K562 (cell line): Measurements from ENCODE around the gene TMEM117. TPM values are rescaled to one million over a fixed set of nuclear protein-coding genes. Genes with fewer than 3 reads are reported as not detected.

Experiments
- ATAC-seq: fragments of 200-7000 bp; cut with Tn5 transposase; 3 replicates; pipeline ENCODE4 v1.9.1; 2020; ENCODE audit warnings: moderate library complexity
- BruUV-seq: library from RNA; stranded (reverse); fragments of 400-500 nt; replicated peaks from 2 replicates; lab custom pipeline; 2021; lab: Mats Ljungman, UMichigan
- CTCF ChIA-PET: fragments of 300-600 bp; formaldehyde crosslinking; extraction: SDS; loops from one replicate; lab custom pipeline; 2021; ENCODE audit warnings: low intra/inter-chr PET ratio; lab: Yijun Ruan, JAX
- POLR2A ChIA-PET: fragments of 300-600, 350-650 bp; sonication (Branson Sonifier 250); formaldehyde crosslinking; extraction: SDS; loops from one replicate; lab custom pipeline; 2021; ENCODE audit warnings: antibody characterized with exemption, inconsistent platforms; lab: Yijun Ruan, JAX
- DNase-seq, 4 experiments: peaks; one replicate each; pipeline versions ENCODE4 v3.0.0 to v3.0.0-alpha.2; 2011 to 2018; ENCODE audit warnings: low spot score in 3 of 4, mixed read lengths in 3 of 4; ENCODE audit errors: extremely low read depth in 1 of 4
- FAIRE-seq: peaks from 2 replicates; lab custom pipeline; 2011; peaks lifted over from hg19 to GRCh38; lab: Jason Lieb, UNC
- H2AFZ ChIP-seq: 2 replicates; pipeline ENCODE4 v1.6.0; 2011; ENCODE audit warnings: low read depth, low read length, control low read depth, inconsistent platforms
- H3K27ac ChIP-seq: fragments of 200-600 bp; 3 replicates; pipeline ENCODE4 v1.8.0; 2011; ENCODE audit warnings: low read depth, mild to moderate bottlenecking, control low read depth, inconsistent platforms, low read length, moderate library complexity, mixed read lengths; ENCODE audit errors: extremely low read depth
- H3K27me3 ChIP-seq, 2 experiments: fragments of 300-600 bp in 1 of 2; 2 replicates in 1 of 2; 3 replicates in 1 of 2; pipeline versions ENCODE4 v1.6.0 to v1.8.0; 2011; ENCODE audit warnings: inconsistent platforms in 2 of 2, low read length in 2 of 2, mild to moderate bottlenecking in 1 of 2, mixed read lengths in 1 of 2, moderate library complexity in 1 of 2; ENCODE audit not compliant: control insufficient read depth in 2 of 2, insufficient read depth in 2 of 2
- H3K36me3 ChIP-seq: fragments of 300-600 bp; 3 replicates; pipeline ENCODE4 v1.8.0; 2011; ENCODE audit warnings: mild to moderate bottlenecking, low read length, inconsistent platforms; ENCODE audit not compliant: control insufficient read depth, insufficient read depth
- H3K4me1 ChIP-seq, 2 experiments: fragments of 200-600 bp in 1 of 2; replicated peaks in 1 of 2; 2 replicates in 1 of 2; 3 replicates in 1 of 2; pipeline versions ENCODE4 v1.5.1 to v1.8.0; 2011; ENCODE audit warnings: inconsistent platforms in 2 of 2, low read length in 2 of 2, mild to moderate bottlenecking in 1 of 2, mixed read lengths in 1 of 2, moderate library complexity in 1 of 2; ENCODE audit not compliant: control insufficient read depth in 2 of 2, insufficient read depth in 2 of 2
- H3K4me2 ChIP-seq: 2 replicates; pipeline ENCODE4 v1.6.1; 2011; ENCODE audit warnings: low read length, control low read depth, inconsistent platforms, mixed read lengths; ENCODE audit not compliant: insufficient read depth
- H3K4me3 ChIP-seq: fragments of 200-600 bp; sonication (generic), shearing (Covaris generic); 2 replicates; pipeline ENCODE4 v1.5.1; 2016; ENCODE audit warnings: control low read depth, inconsistent platforms
- H3K79me2 ChIP-seq: fragments of 200-600 bp; 3 replicates; pipeline ENCODE4 v1.8.0; 2011; ENCODE audit warnings: low read length, inconsistent platforms; ENCODE audit not compliant: control insufficient read depth, insufficient read depth
- H3K9ac ChIP-seq, 2 experiments: 2 replicates each; pipeline versions ENCODE4 v1.6.0 to v1.6.1; 2011; ENCODE audit warnings: low read depth in 2 of 2, low read length in 2 of 2, control low read depth in 1 of 2, inconsistent platforms in 1 of 2, mild to moderate bottlenecking in 1 of 2, mixed read lengths in 1 of 2; ENCODE audit not compliant: insufficient read depth in 1 of 2
- H3K9me1 ChIP-seq: one replicate; pipeline ENCODE4 v1.6.0; 2011; ENCODE audit warnings: inconsistent platforms, mild to moderate bottlenecking, low read length, moderate library complexity; ENCODE audit not compliant: control insufficient read depth, insufficient read depth
- H3K9me3 ChIP-seq: replicated peaks from 2 replicates; pipeline ENCODE4 v1.5.1; 2011; ENCODE audit warnings: low read depth, low read length, inconsistent platforms; ENCODE audit not compliant: control insufficient read depth, insufficient read depth
- H4K20me1 ChIP-seq: replicated peaks from 2 replicates; pipeline ENCODE4 v1.6.1; 2011; ENCODE audit warnings: low read length, inconsistent platforms, mixed read lengths; ENCODE audit not compliant: control insufficient read depth, insufficient read depth
- ADNP ChIP-seq: fragments of 200-800 bp; sonication (Bioruptor generic); IDR thresholded peaks from 2 replicates; pipeline ENCODE4 v1.6.1; 2016; ENCODE audit warnings: missing genetic modification characterization, missing compliant biosample characterization
- ATF1 ChIP-seq, 2 experiments: fragments of 450-650 bp in 1 of 2; IDR thresholded peaks; 2 replicates each; pipeline ENCODE4 v1.6.1; 2016; ENCODE audit warnings: missing compliant biosample characterization in 1 of 2, missing genetic modification characterization in 1 of 2
- DMBX1 ChIP-seq: fragments of 250-450 bp; sonication (Bioruptor Pico); IDR thresholded peaks from 2 replicates; pipeline ENCODE4 v1.8.0; 2022; ENCODE audit warnings: inconsistent platforms, mild to moderate bottlenecking, moderate library complexity, borderline replicate concordance
- ERF ChIP-seq: fragments of 450-650 bp; formaldehyde crosslinking; IDR thresholded peaks from 2 replicates; pipeline ENCODE4 v1.4.0; 2020; ENCODE audit warnings: mild to moderate bottlenecking, mixed read lengths
- FUS ChIP-seq: fragments of 200-400 bp; formaldehyde crosslinking; optimal IDR thresholded peaks from 2 replicates; pipeline ENCODE3; 2017; ENCODE audit warnings: low read depth, low read length
- GMEB1 ChIP-seq: fragments of 250-450 bp; sonication (Bioruptor Pico); IDR thresholded peaks from 2 replicates; pipeline ENCODE4 v1.4.0; 2020; ENCODE audit warnings: mild to moderate bottlenecking
- HEY1 ChIP-seq: fragments of 250-450 bp; sonication (Bioruptor Pico); IDR thresholded peaks from 2 replicates; pipeline ENCODE4 v1.5.0; 2020; ENCODE audit warnings: mild to moderate bottlenecking, moderate library complexity, borderline replicate concordance
- NEUROD1 ChIP-seq: fragments of 150-350 bp; IDR thresholded peaks from 2 replicates; pipeline ENCODE4 v1.6.1; 2014; ENCODE audit warnings: borderline replicate concordance, low read length, low read depth; ENCODE audit not compliant: partially characterized antibody
- RBM14 ChIP-seq: fragments of 200-400 bp; formaldehyde crosslinking; IDR thresholded peaks from 2 replicates; pipeline ENCODE4 v1.6.1; 2018; ENCODE audit warnings: low read depth, mild to moderate bottlenecking, low read length, moderate library complexity, borderline replicate concordance; ENCODE audit not compliant: insufficient read depth
- TARDBP ChIP-seq: fragments of 450-650 bp; IDR thresholded peaks from 2 replicates; pipeline ENCODE4 v1.6.1; 2016
- TCF15 ChIP-seq: fragments of 250-450 bp; sonication (Bioruptor Pico); IDR thresholded peaks from 2 replicates; pipeline ENCODE4 v1.8.0; 2022; ENCODE audit warnings: moderate library complexity, mild to moderate bottlenecking, inconsistent platforms
- TCF3 ChIP-seq: sonication (generic); formaldehyde crosslinking; IDR thresholded peaks from 2 replicates; pipeline ENCODE4 v1.4.0; 2020; ENCODE audit warnings: mild to moderate bottlenecking, missing genetic modification reagents
- TFAM ChIP-seq: fragments of 250-450 bp; sonication (Bioruptor Pico); conservative IDR thresholded peaks from 2 replicates; pipeline ENCODE4 v1.5.0; 2021; ENCODE audit warnings: mild to moderate bottlenecking, moderate library complexity
- U2AF1 ChIP-seq: fragments of 200-400 bp; formaldehyde crosslinking; optimal IDR thresholded peaks from 2 replicates; pipeline ENCODE3; 2017; ENCODE audit warnings: mild to moderate bottlenecking, low read depth, low read length, moderate library complexity
- ZC3H4 ChIP-seq: sonication (generic); formaldehyde crosslinking; IDR thresholded peaks from 2 replicates; pipeline ENCODE4 v1.9.0; 2021; ENCODE audit warnings: missing genetic modification reagents, borderline replicate concordance
- ZNF124 ChIP-seq: sonication (generic); formaldehyde crosslinking; IDR thresholded peaks from 2 replicates; pipeline ENCODE4 v1.8.1; 2022; ENCODE audit warnings: missing genetic modification reagents
- ZNF277 ChIP-seq: fragments of 250-450 bp; sonication (Bioruptor Pico); IDR thresholded peaks from 2 replicates; pipeline ENCODE4 v1.8.0; 2022; ENCODE audit warnings: inconsistent platforms, mild to moderate bottlenecking, moderate library complexity, borderline replicate concordance
- ZNF561 ChIP-seq: fragments of 450-650 bp; formaldehyde crosslinking; conservative IDR thresholded peaks from 2 replicates; pipeline ENCODE4 v1.4.0; 2020; ENCODE audit warnings: mild to moderate bottlenecking, moderate library complexity
- ZNF79 ChIP-seq: fragments of 250-450 bp; sonication (Bioruptor Pico); IDR thresholded peaks from 2 replicates; pipeline ENCODE4 v1.4.0; 2020; ENCODE audit warnings: low read depth, mild to moderate bottlenecking, moderate library complexity
- WGBS: fragments of 100-300 bp; shearing (Covaris generic); methylation state at CpG from one replicate; pipeline ENCODE4 v1.1.6; 2016; ENCODE audit warnings: low coverage, mixed read lengths; ENCODE audit not compliant: insufficient coverage; ENCODE audit errors: missing lambda C conversion rate; 5-methylcytosine and 5-hydroxymethylcytosine counted together
- in situ Hi-C: fragments of 300-500 bp; cut with MboI; formaldehyde crosslinking; loops from 4 replicates; pipeline ENCODE4 v1.15.0; 2018; ENCODE audit warnings: inconsistent platforms, mixed read lengths
- intact Hi-C: fragments of 100-400 bp; cut with micrococcal nuclease; formaldehyde crosslinking; loops from 2 replicates; pipeline ENCODE4 v1.14.2; 2022
- polyA plus RNA-seq, 8 experiments: library from polyadenylated mRNA; depleted of rRNA in 4 of 8; stranded (reverse) in 5 of 8; unstranded in 3 of 8; fragments of >200 nt; fragmentation: Nextera tagmentation in 2 of 8; fragmentation: Illumina TruSeq in 1 of 8; extraction: Ambion mirVana in 2 of 8; extraction: Trizol in 1 of 8; gene quantifications; 2 replicates each; pipeline versions ENCODE4 v1.2.1 to v1.2.3, GENCODE V29; 2011 to 2014; ENCODE audit warnings: inconsistent platforms in 1 of 8, missing spikeins in 1 of 8
- total RNA-seq, 7 experiments: library from RNA; depleted of rRNA in 6 of 7; stranded (reverse); fragments of >200 nt in 6 of 7; fragmentation: Illumina TruSeq in 2 of 7; extraction: Trizol in 2 of 7; gene quantifications; 2 replicates each; pipeline versions ENCODE4 v1.2.1 to v1.2.3, GENCODE V29; 2011 to 2021; ENCODE audit warnings: low replicate concordance in 1 of 7

The TMEM117 gene
- total and polyA plus RNA-seq, 9 of the 15 experiments (the other 6 are each of a cell fraction or from before 2014, with no cell fraction given), result 0.31 to 2.8 (median 1.0) TPM

- Histone ChIP-seq H3K9me3 (no peaks in the 10 kb centered on the region), H3K79me2 (no peaks in the 10 kb centered on the region), H3K9me1 (no peaks in the 10 kb centered on the region), H2AFZ (no peak overlapping the region), H3K36me3 (no peaks in the 10 kb centered on the region), H3K4me1 (no peaks in the 10 kb centered on the region), H3K4me3 (no peak overlapping the region), H3K9ac (no peak overlapping the region), H3K4me2 (no peak overlapping the region), H3K27me3 (no peaks in the 10 kb centered on the region), H4K20me1 (no peaks in the 10 kb centered on the region), H3K27ac (no peak overlapping the region)
- no peak for ATAC-seq
- intact Hi-C loops (no loop called here), in situ Hi-C loops (no loop called here)
- no peak for FAIRE-seq
- no peak for TF ChIP-seq ATF1 (CRISPR knock-in tag; IDR thresholded peaks at IDR 0.05)
- no peak for TF ChIP-seq ATF1 (tag; IDR thresholded peaks at IDR 0.05)
- no peak for TF ChIP-seq ERF (CRISPR knock-in tag)
- TF ChIP-seq ZNF277 (CRISPR knock-in tag), result no peak
- no peak for TF ChIP-seq TCF15
- TF ChIP-seq HEY1 (CRISPR knock-in tag), result no peak
- TF ChIP-seq ZC3H4 (CRISPR knock-in tag), result no peak
- no peak for TF ChIP-seq NEUROD1
- TF ChIP-seq GMEB1 (CRISPR knock-in tag), result no peak
- TF ChIP-seq ZNF561 (CRISPR knock-in tag), result no peak
- no peak for TF ChIP-seq ADNP (tag)
- no peak for TF ChIP-seq RBM14
- no peak for TF ChIP-seq FUS
- no peak for TF ChIP-seq DMBX1 (CRISPR knock-in tag)
- TF ChIP-seq TARDBP, result no peak
- TF ChIP-seq TFAM (CRISPR knock-in tag), result no peak
- no peak for TF ChIP-seq ZNF79 (CRISPR knock-in tag)
- no peak for TF ChIP-seq TCF3
- no peak for TF ChIP-seq ZNF124
- no peak for TF ChIP-seq U2AF1
- WGBS, result 0% methylated on average over 4 of the region's 4 CpGs
- POLR2A ChIA-PET, result no interaction called here
- no peak for DNase-seq
- BruUV-seq, result no TSS peak
- CTCF ChIA-PET, result no interaction called here
Measured at GRCh38 chr12:43968736-43969135, 132.9 kb downstream of the TMEM117 start.
